Stimulated activated CD4-positive, alpha-beta T cell treated with anti-CD3 and anti-CD28 coated beads, Interleukin-2, amount 100 ng/mL, for 48 hours (primary cell): ENCODE measurements around the gene SPTLC2.

Experiments used
- DNase-seq, 2 donors: peaks; one replicate each; pipeline ENCODE4 v3.0.0-alpha.2; 2020

Gene SPTLC2

DNA sequence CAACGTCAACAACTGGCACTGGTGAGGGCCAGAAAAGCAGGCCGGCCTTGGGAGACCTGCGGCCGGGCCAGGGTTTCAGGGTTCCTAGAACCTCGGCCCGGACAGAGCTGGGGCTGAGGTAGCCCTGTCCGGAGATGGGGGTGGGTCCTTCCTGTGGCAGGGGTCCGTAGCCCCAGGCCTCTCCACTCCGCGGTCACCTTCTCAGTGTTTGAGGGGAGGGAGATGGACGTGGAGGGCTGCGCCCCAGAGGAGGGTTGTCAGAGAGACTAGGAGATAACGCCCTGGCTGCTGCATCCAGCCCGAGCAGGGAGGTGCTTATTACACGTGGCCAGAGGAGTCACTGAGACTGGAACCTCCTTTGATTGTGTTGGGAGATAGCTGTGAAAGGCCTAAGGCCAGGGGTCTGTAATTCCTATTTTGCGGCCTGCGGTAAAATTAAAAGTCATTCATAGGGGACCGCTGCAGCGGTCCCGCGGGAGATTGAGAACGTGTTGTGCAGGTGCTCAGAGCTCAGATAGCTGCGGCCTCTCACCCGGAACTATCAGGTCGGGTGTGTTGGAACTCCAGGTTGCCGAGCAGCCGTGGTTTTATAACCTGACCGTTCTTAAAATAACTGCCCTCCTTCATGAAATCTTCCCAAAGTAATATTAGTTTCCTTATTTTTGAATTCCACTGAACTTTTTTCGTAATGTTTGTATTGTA lies 158.0 kb downstream of the SPTLC2 start:
- DNase-seq, result peak; percentile 7 to 16

DNA sequence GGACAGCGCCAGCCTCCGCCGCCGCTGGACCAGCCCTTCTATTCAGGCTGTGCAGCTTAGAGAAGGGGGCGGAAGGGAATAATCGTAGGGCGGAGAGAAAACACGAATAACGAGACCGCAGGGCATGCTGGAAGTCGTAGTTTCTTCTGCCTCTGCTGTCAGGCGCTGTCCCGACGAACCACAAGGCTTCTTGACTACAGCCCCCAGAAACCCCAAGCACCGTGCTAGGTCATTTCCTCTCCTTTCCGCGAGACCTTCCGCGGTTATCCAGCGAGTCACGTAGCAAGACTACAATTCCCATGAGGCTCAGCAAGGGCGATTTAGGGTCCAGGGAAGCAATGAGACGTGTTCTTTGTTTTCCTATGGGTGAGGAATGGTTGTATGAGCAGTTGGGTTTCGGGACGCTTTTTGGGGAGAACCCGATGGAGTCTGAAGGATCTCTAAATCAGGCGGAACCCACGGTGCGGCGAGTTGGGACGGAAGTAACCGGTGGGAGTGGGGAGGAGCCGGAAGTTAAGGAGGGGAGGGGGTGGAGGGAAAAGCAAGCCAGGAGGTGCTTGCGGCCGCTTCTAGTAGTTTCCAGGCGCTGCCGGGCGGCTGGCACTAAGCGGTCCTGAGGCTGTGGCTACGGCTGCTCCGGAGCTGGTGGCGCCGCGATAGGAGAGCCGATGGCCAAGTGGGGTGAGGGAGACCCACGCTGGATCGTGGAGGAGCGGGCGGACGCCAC lies 158.8 kb downstream of the SPTLC2 start, which contains the start of the genes AHSA1 and VIPAS39:
Gene AHSA1, plus strand, starts transcription at position 572 of the 727 bp plus-strand sequence. Its CDS starts 97 bp downstream, at position 669.
Gene VIPAS39, minus strand, starts transcription at position 80 of the 727 bp plus-strand sequence. CDS start 3,499 bp downstream, outside the sequence.
- DNase-seq, result peak; percentile 78 to 84

DNA sequence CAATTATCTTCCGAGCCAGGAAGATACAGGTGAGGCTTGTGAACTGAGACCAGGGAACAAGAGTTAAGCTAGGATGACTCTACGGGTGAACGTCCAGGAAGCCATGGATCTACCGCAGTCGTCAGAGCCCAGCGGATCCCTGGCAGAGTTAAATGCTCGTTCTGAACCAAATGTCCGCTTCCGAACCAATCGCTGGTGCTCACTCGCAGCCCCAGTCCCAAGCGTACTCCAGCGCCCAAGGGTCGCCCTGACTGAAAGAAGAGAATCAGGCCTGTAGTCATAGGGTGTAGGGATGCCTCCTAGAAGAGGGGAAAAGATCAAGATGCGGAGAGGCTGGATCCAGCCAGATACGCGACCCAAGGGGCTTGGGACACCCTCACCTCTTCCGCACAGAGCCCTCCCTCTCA lies 159.3 kb downstream of the SPTLC2 start:
- DNase-seq, result no peak
